Esophagus muscularis mucosa (tissue), 4 donors: ENCODE data around the gene TRIM50.
"Not testable (repeated sequence)": the region's sequence is repeated elsewhere in the genome, so short reads cannot be mapped to it uniquely, and the experiment has no call there.

ENCODE experiments used
- CTCF ChIP-seq, 3 experiments: fragments of 200-600 bp in 2 of 3; fragments of 450-650 bp in 1 of 3; sonication (generic) in 2 of 3; IDR thresholded peaks; one replicate each; pipeline ENCODE4 v1.5.1; 2017 to 2019; ENCODE audit warnings: antibody characterized with exemption in 3 of 3, mild to moderate bottlenecking in 2 of 3, moderate library complexity in 1 of 3
- EP300 ChIP-seq: sonication (generic); formaldehyde crosslinking; IDR thresholded peaks from one replicate; pipeline ENCODE4 v1.6.1; 2017; ENCODE audit warnings: antibody characterized with exemption
- POLR2A ChIP-seq: fragments of 450-650 bp; IDR thresholded peaks from one replicate; pipeline ENCODE4 v1.6.1; 2017; ENCODE audit warnings: antibody characterized with exemption, moderate library complexity, mild to moderate bottlenecking, low read depth
- POLR2AphosphoS5 ChIP-seq, 2 donors: sonication (generic); formaldehyde crosslinking; IDR thresholded peaks; one replicate each; pipeline ENCODE4 v1.6.1; 2017; ENCODE audit warnings: antibody characterized with exemption in 2 of 2

GRCh38 chr7:73297706-73298105 is 30.2 kb downstream of the TRIM50 start:
- not testable (repeated sequence) for TF ChIP-seq POLR2A; CTCF (IDR thresholded peaks at IDR 0.05); POLR2AphosphoS5 (IDR thresholded peaks at IDR 0.05); EP300
